ENCODE measurements around the gene MICU1.

The MICU1 gene

GRCh38 chr10:72610466-72610865, 15.4 kb downstream of the MICU1 start:
- Mint-ChIP-seq H3K9me3 (no peaks in the 10 kb centered on the region), H3K4me3 (no peak overlapping the region), H3K27ac (no peak overlapping the region), H3K27me3 (ENCODE audit: low read depth) (no peaks in the 10 kb centered on the region), H3K36me3 (ENCODE audit: low read depth) (peaks cover 8% of the 10 kb centered on the region), H3K4me1 (ENCODE audit: low read depth) (peaks cover 6% of the 10 kb centered on the region)

DNA sequence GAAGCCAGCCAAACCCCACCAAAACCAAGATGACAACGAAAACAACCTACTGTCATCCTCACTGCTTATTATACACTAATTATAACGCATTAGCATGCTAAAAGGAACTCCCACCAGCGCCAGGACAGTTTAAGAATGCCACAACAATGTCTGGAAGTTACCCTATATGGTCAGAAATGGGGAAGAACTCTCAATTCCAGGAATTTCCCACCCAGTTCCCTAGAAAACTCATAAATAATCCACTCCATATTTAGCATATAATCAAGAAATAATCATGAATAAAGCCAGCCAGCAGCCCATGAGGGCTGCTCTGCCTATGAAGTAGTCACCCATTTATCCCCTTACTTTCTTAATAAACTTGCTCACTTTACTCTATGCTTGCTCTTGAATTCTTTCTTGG, 20.8 kb downstream of the MICU1 start:
- Mint-ChIP-seq H3K9me3 (no peaks in the 10 kb centered on the region), H3K36me3 (ENCODE audit: low read depth) (peaks cover 5% of the 10 kb centered on the region), H3K4me1 (ENCODE audit: low read depth) (no peaks in the 10 kb centered on the region), H3K27ac (no peak overlapping the region), H3K4me3 (no peak overlapping the region), H3K27me3 (ENCODE audit: low read depth) (no peaks in the 10 kb centered on the region)

DNA sequence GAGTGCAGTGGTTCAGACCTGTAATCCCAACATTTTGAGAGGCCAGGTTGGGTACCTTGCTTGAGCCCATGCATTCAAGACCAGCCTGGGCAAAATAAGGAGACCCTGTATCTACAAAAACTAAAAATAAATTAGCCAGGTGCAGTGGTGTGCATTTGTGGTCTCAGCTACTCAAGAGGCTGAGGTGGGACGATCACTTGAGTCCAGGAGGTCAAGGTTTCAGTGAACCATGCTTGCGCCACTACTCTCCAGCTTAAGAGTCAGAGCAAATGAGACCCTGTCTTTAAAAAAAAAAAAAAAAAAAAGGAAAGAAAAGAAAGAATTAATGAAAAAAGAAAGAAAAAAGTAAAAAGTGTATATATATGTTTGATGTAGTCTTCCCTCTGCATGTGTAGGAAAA, 24.7 kb downstream of the MICU1 start:
- H3K4me3 Mint-ChIP-seq, result no peak overlapping the region
- no peaks in the 10 kb centered on the region for H3K27me3 Mint-ChIP-seq (ENCODE audit: low read depth)
- H3K4me1 Mint-ChIP-seq (ENCODE audit: low read depth), result peaks cover 5% of the 10 kb centered on the region
- H3K27ac Mint-ChIP-seq, result no peak overlapping the region
- no peaks in the 10 kb centered on the region for H3K9me3 Mint-ChIP-seq
- H3K36me3 Mint-ChIP-seq (ENCODE audit: low read depth), result no peaks in the 10 kb centered on the region

DNA sequence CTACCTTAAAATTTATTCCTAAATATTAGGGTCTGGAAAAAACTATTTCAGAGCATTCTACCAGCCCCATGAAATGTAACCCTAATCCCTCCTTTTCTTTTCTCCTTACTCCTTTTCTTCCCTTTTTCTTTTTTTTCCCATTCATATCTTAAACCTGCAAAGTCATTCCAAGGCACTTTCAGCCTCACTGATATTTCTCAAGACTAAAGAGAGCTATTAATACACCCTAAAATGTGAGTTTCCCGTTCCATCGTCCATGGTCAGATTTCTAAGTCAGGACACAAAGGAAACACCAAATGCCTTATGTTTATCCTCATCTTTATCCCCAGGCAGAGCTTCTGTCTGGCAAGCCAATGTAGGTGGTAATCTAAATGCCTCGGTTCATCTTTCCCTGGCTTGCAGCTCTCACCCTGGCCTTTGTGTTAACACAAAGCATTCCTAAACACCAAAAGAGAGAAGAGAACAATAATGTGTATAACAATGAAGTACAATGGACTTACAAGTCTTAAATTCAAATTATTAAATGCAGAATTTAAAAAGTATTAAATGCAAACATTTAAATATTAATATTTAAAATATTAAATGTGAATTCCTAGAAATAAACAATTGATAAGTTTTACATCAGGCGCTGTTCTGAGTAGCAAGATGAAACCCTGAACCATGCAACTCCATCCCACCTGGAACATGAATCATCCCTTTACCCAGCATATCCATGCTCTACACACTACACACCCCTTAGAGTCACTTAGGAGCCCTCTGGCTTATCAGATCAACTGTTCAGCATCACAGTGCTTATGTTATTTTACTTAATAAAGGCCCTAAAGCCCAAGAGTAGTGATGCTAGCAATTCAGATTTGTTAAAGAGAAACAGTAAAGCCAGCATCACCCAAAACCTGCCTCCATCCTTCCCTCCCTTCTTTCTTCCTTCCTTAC, 26.8 kb downstream of the MICU1 start:
- no peak overlapping the region for H3K27ac Mint-ChIP-seq
- H3K4me1 Mint-ChIP-seq (ENCODE audit: low read depth), result peaks cover 5% of the 10 kb centered on the region

GRCh38 chr10:72597897-72598296, 28.0 kb downstream of the MICU1 start:
- no peaks in the 10 kb centered on the region for H3K36me3 Mint-ChIP-seq (ENCODE audit: low read depth)
- H3K4me1 Mint-ChIP-seq (ENCODE audit: low read depth), result peaks cover 5% of the 10 kb centered on the region
- H3K4me3 Mint-ChIP-seq, result no peak overlapping the region
- no peak overlapping the region for H3K27ac Mint-ChIP-seq
- H3K9me3 Mint-ChIP-seq, result no peaks in the 10 kb centered on the region
- H3K27me3 Mint-ChIP-seq (ENCODE audit: low read depth), result no peaks in the 10 kb centered on the region

More for the DNA sequence above, 26.8 kb downstream of the MICU1 start:
- no peaks in the 10 kb centered on the region for H3K36me3 Mint-ChIP-seq (ENCODE audit: low read depth)
- H3K9me3 Mint-ChIP-seq, result no peaks in the 10 kb centered on the region
- no peaks in the 10 kb centered on the region for H3K27me3 Mint-ChIP-seq (ENCODE audit: low read depth)
- H3K4me3 Mint-ChIP-seq, result no peak overlapping the region

- H3K36me3 Mint-ChIP-seq (ENCODE audit: low read depth), result no peaks in the 10 kb centered on the region
- H3K4me1 Mint-ChIP-seq (ENCODE audit: low read depth), result peaks cover 8% of the 10 kb centered on the region
- H3K27me3 Mint-ChIP-seq (ENCODE audit: low read depth), result no peaks in the 10 kb centered on the region
- H3K27ac Mint-ChIP-seq, result no peak overlapping the region
- H3K4me3 Mint-ChIP-seq, result no peak overlapping the region
- H3K9me3 Mint-ChIP-seq, result no peaks in the 10 kb centered on the region
These were observed 30.4 kb downstream of the MICU1 start for GRCh38 chr10:72595436-72595835.

DNA sequence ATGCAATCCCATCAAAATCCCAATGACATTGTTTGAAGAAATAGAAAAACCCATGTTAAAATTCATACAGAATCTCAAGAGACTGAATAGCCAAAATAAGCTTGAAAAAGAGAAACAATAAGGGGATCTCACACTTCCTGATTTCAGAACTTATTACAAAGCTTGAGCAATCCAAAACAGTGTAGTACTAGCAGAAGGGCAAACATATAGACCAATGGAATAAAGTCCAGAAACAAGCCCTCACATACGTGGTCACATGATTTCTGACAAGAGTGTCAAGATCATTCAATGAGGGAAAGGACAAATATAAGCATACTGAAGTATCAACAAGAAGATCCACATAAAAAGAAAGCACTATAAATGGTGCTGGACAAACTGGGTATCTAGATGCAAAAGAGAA, 31.9 kb downstream of the MICU1 start:
- Mint-ChIP-seq H3K9me3 (no peaks in the 10 kb centered on the region), H3K27ac (no peak overlapping the region), H3K4me3 (no peak overlapping the region), H3K27me3 (ENCODE audit: low read depth) (no peaks in the 10 kb centered on the region), H3K36me3 (ENCODE audit: low read depth) (no peaks in the 10 kb centered on the region), H3K4me1 (ENCODE audit: low read depth) (peaks cover 4% of the 10 kb centered on the region)

DNA sequence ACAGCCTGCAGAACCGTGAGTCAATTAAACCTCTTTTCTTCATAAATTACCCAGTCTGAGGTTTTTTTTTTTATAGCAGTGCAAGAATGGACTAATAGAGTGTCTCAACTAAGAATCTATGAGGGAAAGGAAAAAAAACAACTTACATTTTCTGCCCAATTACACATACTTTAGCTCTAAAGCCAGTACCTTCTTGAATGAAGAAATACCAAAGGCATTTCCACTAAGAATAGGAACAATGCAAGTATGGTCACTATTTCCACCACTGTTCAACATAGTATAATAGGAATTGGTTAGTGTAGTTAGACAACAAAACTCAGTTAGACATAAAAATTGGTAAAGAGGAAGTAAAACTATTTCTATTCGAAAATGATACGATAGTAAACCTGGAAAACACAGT, 37.6 kb downstream of the MICU1 start:
- H3K27me3 Mint-ChIP-seq (ENCODE audit: low read depth), result no peaks in the 10 kb centered on the region
- H3K9me3 Mint-ChIP-seq, result no peaks in the 10 kb centered on the region

GRCh38 chr10:72587568-72587967, 38.3 kb downstream of the MICU1 start:
- no peaks in the 10 kb centered on the region for H3K36me3 Mint-ChIP-seq (ENCODE audit: low read depth)
- H3K27ac Mint-ChIP-seq, result no peak overlapping the region
- H3K4me1 Mint-ChIP-seq (ENCODE audit: low read depth), result peaks cover 6% of the 10 kb centered on the region
- no peaks in the 10 kb centered on the region for H3K9me3 Mint-ChIP-seq
- no peak overlapping the region for H3K4me3 Mint-ChIP-seq
- no peaks in the 10 kb centered on the region for H3K27me3 Mint-ChIP-seq (ENCODE audit: low read depth)

More for the DNA sequence above, 37.6 kb downstream of the MICU1 start:
- Mint-ChIP-seq H3K4me1 (ENCODE audit: low read depth) (peaks cover 6% of the 10 kb centered on the region), H3K4me3 (no peak overlapping the region), H3K36me3 (ENCODE audit: low read depth) (no peaks in the 10 kb centered on the region), H3K27ac (no peak overlapping the region)

- Mint-ChIP-seq H3K4me1 (ENCODE audit: low read depth) (no peaks in the 10 kb centered on the region), H3K27me3 (ENCODE audit: low read depth) (no peaks in the 10 kb centered on the region), H3K36me3 (ENCODE audit: low read depth) (peaks cover 2% of the 10 kb centered on the region), H3K27ac (no peak overlapping the region), H3K9me3 (no peaks in the 10 kb centered on the region), H3K4me3 (no peak overlapping the region)
These were observed 51.2 kb downstream of the MICU1 start for GRCh38 chr10:72574636-72575035.

- Mint-ChIP-seq H3K27me3 (ENCODE audit: low read depth) (no peaks in the 10 kb centered on the region), H3K4me3 (no peak overlapping the region), H3K36me3 (ENCODE audit: low read depth) (peaks cover 3% of the 10 kb centered on the region), H3K9me3 (no peaks in the 10 kb centered on the region), H3K27ac (no peak overlapping the region), H3K4me1 (ENCODE audit: low read depth) (peaks cover 2% of the 10 kb centered on the region)
These were observed 52.8 kb downstream of the MICU1 start for GRCh38 chr10:72573079-72573478.

DNA sequence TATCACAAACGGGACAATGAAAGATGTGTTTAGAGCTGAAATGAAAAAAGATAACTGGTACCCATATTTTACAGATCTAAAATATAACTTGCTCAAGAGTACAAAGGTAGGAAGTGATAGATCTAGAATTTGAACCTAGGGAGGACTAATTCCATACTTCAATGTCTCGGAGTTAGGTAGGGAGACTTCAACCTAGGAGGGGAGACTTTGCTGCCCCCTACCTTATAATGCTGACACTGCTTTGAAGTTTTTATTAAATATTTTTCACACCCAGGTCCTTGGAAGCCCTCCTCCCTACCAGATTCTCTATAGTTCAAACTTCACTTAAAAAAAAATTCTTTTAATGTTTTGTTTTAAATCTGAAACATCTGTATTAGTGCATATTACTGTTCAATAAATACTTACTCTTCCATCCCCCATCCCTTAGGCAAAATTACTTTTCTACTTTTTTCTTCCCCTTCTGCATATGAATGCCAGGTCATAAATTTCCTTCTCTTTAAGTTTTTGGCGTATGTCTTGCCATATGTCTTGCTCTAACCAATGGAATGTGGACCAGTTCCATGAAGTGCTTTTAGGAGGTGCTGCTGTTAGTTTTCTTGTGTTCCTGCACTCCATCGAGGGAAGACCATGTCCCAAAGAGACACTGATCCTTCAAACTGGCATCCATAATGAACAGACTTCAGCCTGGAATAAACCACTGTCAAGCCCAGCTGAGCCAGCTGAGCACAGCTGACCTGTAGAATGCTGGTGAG, 57.8 kb downstream of the MICU1 start:
- Mint-ChIP-seq H3K9me3 (no peaks in the 10 kb centered on the region), H3K4me1 (ENCODE audit: low read depth) (peaks cover 21% of the 10 kb centered on the region), H3K36me3 (ENCODE audit: low read depth) (peaks cover 17% of the 10 kb centered on the region), H3K27me3 (ENCODE audit: low read depth) (no peaks in the 10 kb centered on the region), H3K4me3 (no peak overlapping the region), H3K27ac (no peak overlapping the region)

- Mint-ChIP-seq H3K36me3 (ENCODE audit: low read depth) (peaks cover 21% of the 10 kb centered on the region), H3K4me3 (no peak overlapping the region), H3K27ac (no peak overlapping the region), H3K4me1 (ENCODE audit: low read depth) (peaks cover 27% of the 10 kb centered on the region), H3K27me3 (ENCODE audit: low read depth) (no peaks in the 10 kb centered on the region), H3K9me3 (no peaks in the 10 kb centered on the region)
These were observed 58.5 kb downstream of the MICU1 start for GRCh38 chr10:72567421-72567820.

GRCh38 chr10:72564596-72564995, 61.3 kb downstream of the MICU1 start:
- Mint-ChIP-seq H3K36me3 (ENCODE audit: low read depth) (peaks cover 43% of the 10 kb centered on the region), H3K27me3 (ENCODE audit: low read depth) (no peaks in the 10 kb centered on the region), H3K4me3 (no peak overlapping the region), H3K4me1 (ENCODE audit: low read depth) (peaks cover 39% of the 10 kb centered on the region), H3K9me3 (no peaks in the 10 kb centered on the region), H3K27ac (peak overlapping the region; percentile 75)
